Mammary epithelial cell (primary cell): ENCODE data around the gene ATP5F1D.

Source experiments
- EZH2 ChIP-seq: IDR thresholded peaks from 2 replicates; pipeline ENCODE4 v1.6.1; 2012; ENCODE audit warnings: low read length, inconsistent platforms, borderline replicate concordance
- TF ChIP-seq, protein P1 (sequence below), 2 donors: IDR thresholded peaks in 1 of 2; conservative IDR thresholded peaks in 1 of 2; 2 replicates each; pipeline ENCODE4 v1.5.1; 2011 to 2012; ENCODE audit warnings: inconsistent platforms in 2 of 2, low read length in 2 of 2, mild to moderate bottlenecking in 2 of 2, control low read depth in 1 of 2, low read depth in 1 of 2; ENCODE audit not compliant: insufficient read depth in 1 of 2; ENCODE audit errors: extremely low read depth in 1 of 2

DNA sequence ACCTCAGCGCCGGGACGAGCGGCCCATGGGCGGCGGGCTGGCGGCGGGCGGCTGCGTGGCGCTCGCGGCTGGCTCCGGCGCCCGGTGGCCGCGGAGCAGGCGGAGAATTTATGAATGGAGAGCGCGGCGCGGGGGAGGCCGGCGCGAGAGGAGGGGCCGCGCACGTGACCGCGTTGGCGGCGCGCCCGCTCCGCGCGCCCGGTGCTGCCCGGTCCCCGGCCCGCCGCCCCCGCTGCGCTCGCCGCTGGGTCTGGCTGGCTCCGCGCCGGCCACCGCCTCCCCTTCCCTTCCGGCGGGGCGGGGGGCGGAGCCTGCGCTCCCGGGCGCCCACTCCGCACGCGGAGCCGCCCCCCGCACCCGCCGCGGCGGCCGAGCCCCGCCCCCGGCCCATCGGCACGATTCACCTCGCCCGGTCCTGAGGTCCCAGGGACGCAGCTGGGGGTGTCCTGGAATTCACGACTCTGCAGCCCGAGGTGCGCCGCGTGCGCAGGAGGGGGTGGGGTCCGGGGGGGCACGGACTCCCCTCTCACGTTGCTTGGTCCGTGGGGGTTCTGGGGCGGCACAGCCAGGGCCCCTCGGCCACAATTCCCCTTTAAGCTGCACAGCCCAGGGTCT lies 3.7 kb upstream of the ATP5F1D start, which contains the start of gene CBARP:
- TF ChIP-seq EZH2, result no peak
- TF ChIP-seq, protein P1, sequence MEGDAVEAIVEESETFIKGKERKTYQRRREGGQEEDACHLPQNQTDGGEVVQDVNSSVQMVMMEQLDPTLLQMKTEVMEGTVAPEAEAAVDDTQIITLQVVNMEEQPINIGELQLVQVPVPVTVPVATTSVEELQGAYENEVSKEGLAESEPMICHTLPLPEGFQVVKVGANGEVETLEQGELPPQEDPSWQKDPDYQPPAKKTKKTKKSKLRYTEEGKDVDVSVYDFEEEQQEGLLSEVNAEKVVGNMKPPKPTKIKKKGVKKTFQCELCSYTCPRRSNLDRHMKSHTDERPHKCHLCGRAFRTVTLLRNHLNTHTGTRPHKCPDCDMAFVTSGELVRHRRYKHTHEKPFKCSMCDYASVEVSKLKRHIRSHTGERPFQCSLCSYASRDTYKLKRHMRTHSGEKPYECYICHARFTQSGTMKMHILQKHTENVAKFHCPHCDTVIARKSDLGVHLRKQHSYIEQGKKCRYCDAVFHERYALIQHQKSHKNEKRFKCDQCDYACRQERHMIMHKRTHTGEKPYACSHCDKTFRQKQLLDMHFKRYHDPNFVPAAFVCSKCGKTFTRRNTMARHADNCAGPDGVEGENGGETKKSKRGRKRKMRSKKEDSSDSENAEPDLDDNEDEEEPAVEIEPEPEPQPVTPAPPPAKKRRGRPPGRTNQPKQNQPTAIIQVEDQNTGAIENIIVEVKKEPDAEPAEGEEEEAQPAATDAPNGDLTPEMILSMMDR (conservative IDR thresholded peaks at IDR 0.05 in 1 of 2, IDR thresholded peaks at IDR 0.05 in 1 of 2; ENCODE audit: extremely low read depth in 1 of 2, insufficient read depth in 1 of 2, low read depth in 1 of 2, low read length in 2 of 2), result no peak
